ENCODE results near the gene RANBP3. TPM values are rescaled to one million over a fixed set of nuclear protein-coding genes. Genes with fewer than 3 reads are reported as not detected.

The RANBP3 gene
- total and polyA plus RNA-seq, 2 of the 8 experiments (the other 6 are each of a cell fraction or from before 2014, with no cell fraction given): 95.4 to 122 TPM

DNA sequence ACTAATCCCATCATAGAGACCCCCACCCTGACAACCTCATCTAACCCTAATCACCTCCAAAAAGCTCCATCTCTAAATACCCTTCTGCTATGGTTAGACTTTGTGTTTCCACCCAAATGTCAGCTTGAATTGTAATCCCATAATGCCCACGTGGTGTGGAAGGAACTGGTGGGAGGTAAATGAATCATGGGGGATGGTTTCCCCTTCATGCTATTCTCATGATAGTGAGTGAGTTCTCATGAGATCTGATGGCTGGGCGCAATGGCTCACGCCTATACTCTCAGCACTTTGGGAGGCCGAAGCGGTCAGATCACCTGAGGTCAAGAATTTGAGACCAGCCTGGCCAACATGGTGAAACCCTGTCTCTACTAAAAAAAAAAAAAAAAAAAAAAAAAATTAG, 70.7 kb downstream of the RANBP3 start:
- H2AK5ac ChIP-seq (ENCODE audit: low read depth, low read length): no peak overlapping the region
- peaks cover 9% of the 10 kb centered on the region for H3K23me2 ChIP-seq (ENCODE audit: low read depth, low read length)
- H3K9ac ChIP-seq (replicated peaks in 1 of 4; ENCODE audit: extremely low read depth in 1 of 4, low read depth in 3 of 4, low read length in 3 of 4): no peak overlapping the region
- no peak overlapping the region for H2AFZ ChIP-seq (ENCODE audit: low read length)
- H2BK15ac ChIP-seq (ENCODE audit: low read length): no peak overlapping the region
- DNase-seq (ENCODE audit: low read depth in 1 of 2, low spot score in 2 of 2) (no peak), FAIRE-seq (no peak)
- H3K9me3 ChIP-seq (ENCODE audit: insufficient read depth in 2 of 2, low read depth in 1 of 2, low read length in 1 of 2): no peaks in the 10 kb centered on the region
- H3K79me1 ChIP-seq (ENCODE audit: low read depth, low read length): peaks cover 3% of the 10 kb centered on the region
- H2BK12ac ChIP-seq (ENCODE audit: low read depth, low read length): no peak overlapping the region
- ChIA-PET POLR2A (ENCODE audit: partially characterized antibody) (no interaction called here), CTCF (ENCODE audit: partially characterized antibody) (interaction anchor here (1.2 to 1.6 kb wide), 3 partner anchors 23 to 101 kb away, joined by 3 to 6 read pairs (median 3); no protein-coding TSS in a partner anchor)
- H3K27me3 ChIP-seq (replicated peaks in 1 of 4; ENCODE audit: control insufficient read depth in 3 of 4, extremely low read depth in 1 of 4, insufficient read depth in 3 of 4, low read length in 3 of 4): no peaks in the 10 kb centered on the region
- H3K4me1 ChIP-seq (replicated peaks in 1 of 4; ENCODE audit: control insufficient read depth in 3 of 4, insufficient read depth in 4 of 4, low read length in 3 of 4): peaks cover 0 to 5% (median 0%) of the 10 kb centered on the region in 4 experiments; a peak in 4 of 7 replicates
- no peak overlapping the region for H3K56ac ChIP-seq (replicated peaks; ENCODE audit: insufficient read length, low read depth, low read length)
- no peak overlapping the region for H2BK120ac ChIP-seq (replicated peaks; ENCODE audit: low read depth, low read length)
- no peak overlapping the region for H3K27ac ChIP-seq (ENCODE audit: low read depth, low read length)
- no peak overlapping the region for H4K5ac ChIP-seq (ENCODE audit: insufficient read length, low read depth, low read length)
- no peak overlapping the region for H3K23ac ChIP-seq (ENCODE audit: insufficient read length)
- H4K91ac ChIP-seq (replicated peaks; ENCODE audit: insufficient read length, low read length): no peak overlapping the region
- no peak overlapping the region for H3K4me3 ChIP-seq (ENCODE audit: extremely low read depth in 1 of 4, insufficient read depth in 2 of 4, low read depth in 3 of 4, low read length in 4 of 4)
- no peak overlapping the region for H3K4ac ChIP-seq (replicated peaks; ENCODE audit: insufficient read length, low read depth, low read length)
- 80% methylated on average over 5 of the region's 5 CpGs; no CpG with 5 or more reads in 1 of the 2 experiments for WGBS, 2 experiments (ENCODE audit: extremely low coverage in 1 of 2, insufficient coverage in 1 of 2, insufficient read length in 1 of 2, insufficient replicate concordance in 2 of 2, low coverage in 1 of 2, low lambda C conversion rate in 2 of 2, missing lambda C conversion rate in 1 of 2)
- H3K14ac ChIP-seq (ENCODE audit: insufficient read length): no peak overlapping the region
- H2BK20ac ChIP-seq (ENCODE audit: low read length): no peak overlapping the region
- H4K8ac ChIP-seq (ENCODE audit: extremely low read depth, insufficient read depth, low read length): no peak overlapping the region
- H2BK5ac ChIP-seq (ENCODE audit: low read depth, low read length): no peak overlapping the region
- H3K4me2 ChIP-seq (ENCODE audit: insufficient read depth in 1 of 2, low read depth in 2 of 2, low read length in 2 of 2): no peak overlapping the region
- no peak overlapping the region for H3K18ac ChIP-seq (ENCODE audit: extremely low read depth, low read length)
- H4K20me1 ChIP-seq (replicated peaks in 1 of 2; ENCODE audit: control insufficient read depth in 1 of 2, insufficient read depth in 2 of 2, low read length in 2 of 2): peaks cover 0 to 4% of the 10 kb centered on the region in 2 experiments
- H3K36me3 ChIP-seq (ENCODE audit: control insufficient read depth in 2 of 4, insufficient read depth in 4 of 4, low read length in 3 of 4): no peaks in the 10 kb centered on the region
- peaks cover 3 to 12% of the 10 kb centered on the region in 2 experiments; a peak in 3 of 4 replicates for H3K79me2 ChIP-seq (ENCODE audit: control insufficient read depth in 1 of 2, insufficient read depth in 2 of 2, low read length in 2 of 2)
- TF ChIP-seq TEAD4 (IDR thresholded peaks at IDR 0.05; ENCODE audit: low read depth, low read length) (no peak), GTF2F1 (IDR thresholded peaks at IDR 0.05; ENCODE audit: borderline replicate concordance, low read depth, low read length) (no peak), TBP (IDR thresholded peaks at IDR 0.05; ENCODE audit: low read depth, low read length) (no peak), POLR2A (IDR thresholded peaks at IDR 0.05; ENCODE audit: control extremely low read depth in 1 of 2, low read depth in 2 of 2, low read length in 2 of 2) (no peak), RNF2 (IDR thresholded peaks at IDR 0.05; ENCODE audit: borderline replicate concordance, low read depth, low read length, missing control alignments, poor library complexity, severe bottlenecking) (no peak), CBX8 (IDR thresholded peaks at IDR 0.05; ENCODE audit: borderline replicate concordance, low read depth, low read length) (no peak), EZH2 (IDR thresholded peaks at IDR 0.05; ENCODE audit: low read depth, low read length, severe bottlenecking) (no peak), HDAC6 (IDR thresholded peaks at IDR 0.05; ENCODE audit: low read depth, low read length) (no peak), JUN (IDR thresholded peaks at IDR 0.05; ENCODE audit: low read depth, low read length) (no peak)
- TF ChIP-seq, protein P1, sequence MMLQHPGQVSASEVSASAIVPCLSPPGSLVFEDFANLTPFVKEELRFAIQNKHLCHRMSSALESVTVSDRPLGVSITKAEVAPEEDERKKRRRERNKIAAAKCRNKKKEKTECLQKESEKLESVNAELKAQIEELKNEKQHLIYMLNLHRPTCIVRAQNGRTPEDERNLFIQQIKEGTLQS (IDR thresholded peaks at IDR 0.05; ENCODE audit: insufficient read depth, low read depth, low read length): no peak
- TF ChIP-seq, protein P2, sequence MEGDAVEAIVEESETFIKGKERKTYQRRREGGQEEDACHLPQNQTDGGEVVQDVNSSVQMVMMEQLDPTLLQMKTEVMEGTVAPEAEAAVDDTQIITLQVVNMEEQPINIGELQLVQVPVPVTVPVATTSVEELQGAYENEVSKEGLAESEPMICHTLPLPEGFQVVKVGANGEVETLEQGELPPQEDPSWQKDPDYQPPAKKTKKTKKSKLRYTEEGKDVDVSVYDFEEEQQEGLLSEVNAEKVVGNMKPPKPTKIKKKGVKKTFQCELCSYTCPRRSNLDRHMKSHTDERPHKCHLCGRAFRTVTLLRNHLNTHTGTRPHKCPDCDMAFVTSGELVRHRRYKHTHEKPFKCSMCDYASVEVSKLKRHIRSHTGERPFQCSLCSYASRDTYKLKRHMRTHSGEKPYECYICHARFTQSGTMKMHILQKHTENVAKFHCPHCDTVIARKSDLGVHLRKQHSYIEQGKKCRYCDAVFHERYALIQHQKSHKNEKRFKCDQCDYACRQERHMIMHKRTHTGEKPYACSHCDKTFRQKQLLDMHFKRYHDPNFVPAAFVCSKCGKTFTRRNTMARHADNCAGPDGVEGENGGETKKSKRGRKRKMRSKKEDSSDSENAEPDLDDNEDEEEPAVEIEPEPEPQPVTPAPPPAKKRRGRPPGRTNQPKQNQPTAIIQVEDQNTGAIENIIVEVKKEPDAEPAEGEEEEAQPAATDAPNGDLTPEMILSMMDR (IDR thresholded peaks at IDR 0.05; ENCODE audit: control extremely low read depth in 1 of 3, insufficient read depth in 1 of 3, low read depth in 1 of 3, low read length in 3 of 3): no peak

All from H1 (cell line).